C1 segment of cervical spinal cord (tissue), 14 donors: Measurements from ENCODE around the gene ZMIZ1.
"Not testable (repeated sequence)": the region's sequence is repeated elsewhere in the genome, so short reads cannot be mapped to it uniquely, and the experiment has no call there.

Experiments
- DNase-seq, 14 donors: peaks; one replicate each; lab custom pipeline; 2025; lab: John Stamatoyannopoulos, UW

The ZMIZ1 gene

DNA sequence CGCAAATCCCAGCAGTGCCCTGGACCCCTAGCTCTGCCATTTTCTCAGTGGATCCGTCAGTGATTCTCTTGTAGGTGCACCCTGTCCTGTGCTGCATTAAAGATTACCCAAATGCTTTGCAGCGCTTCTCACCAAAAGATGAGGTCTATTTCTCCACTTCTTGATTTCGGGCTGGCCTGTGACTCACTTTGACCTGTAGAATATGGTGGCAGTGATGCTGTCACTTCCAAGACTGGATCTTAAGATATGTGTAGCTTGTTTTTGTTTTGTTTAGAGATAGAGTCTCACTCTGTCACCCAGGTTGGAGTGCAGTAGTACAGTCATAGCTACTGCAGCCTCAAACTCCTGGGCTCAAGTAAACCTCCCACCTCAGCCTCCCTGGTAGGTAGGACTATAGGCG, 37.0 kb upstream of the ZMIZ1 start:
- DNase-seq = no peak

DNA sequence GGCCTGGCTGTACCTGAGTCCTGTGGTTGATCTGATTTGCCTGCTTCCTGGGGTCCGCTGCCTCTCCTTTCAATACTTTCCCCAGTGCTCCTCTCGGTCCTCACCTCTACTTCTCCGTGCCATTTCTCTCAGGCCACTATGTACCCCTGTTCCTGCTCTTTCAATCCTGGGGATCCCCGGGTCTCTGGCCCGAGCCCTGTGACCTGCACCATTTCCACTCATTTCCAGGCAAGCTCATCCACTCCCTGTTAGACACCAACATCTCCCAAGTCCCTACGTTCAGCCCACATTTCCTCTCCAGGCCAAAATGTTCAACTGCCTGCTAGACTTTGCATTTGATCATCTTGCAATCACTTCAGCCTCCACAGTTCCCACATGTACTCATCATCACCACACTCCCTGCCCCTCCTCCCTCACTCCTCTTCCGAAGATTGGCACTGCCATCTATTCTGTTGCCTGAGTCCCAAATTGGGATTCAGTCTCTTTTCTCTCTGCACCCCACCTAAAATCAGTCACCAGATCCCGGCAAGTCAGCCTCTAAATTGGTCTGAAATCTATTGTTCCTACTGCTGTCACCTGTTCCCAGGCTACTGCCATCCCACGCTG, 34.4 kb upstream of the ZMIZ1 start:
- DNase-seq = no peak

DNA sequence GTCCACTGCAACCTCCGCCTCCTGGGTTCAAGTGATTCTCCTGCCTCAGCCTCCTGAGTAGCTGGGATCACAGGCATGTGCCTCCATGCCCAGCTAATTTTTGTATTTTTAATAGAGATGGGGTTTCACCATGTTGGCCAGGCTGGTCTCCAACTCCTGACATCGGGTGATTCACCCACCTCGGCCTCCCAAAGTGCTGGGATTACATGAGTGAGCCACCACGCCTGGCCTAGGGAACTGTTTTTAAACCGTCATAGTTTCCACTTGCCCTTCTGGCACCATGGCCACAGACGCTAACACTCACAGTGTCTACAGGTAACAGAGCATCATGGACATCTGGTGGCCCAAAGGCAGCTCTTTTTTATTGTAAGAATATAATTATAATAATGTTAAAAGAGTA, 32.4 kb upstream of the ZMIZ1 start:
- DNase-seq = not testable (repeated sequence)

DNA sequence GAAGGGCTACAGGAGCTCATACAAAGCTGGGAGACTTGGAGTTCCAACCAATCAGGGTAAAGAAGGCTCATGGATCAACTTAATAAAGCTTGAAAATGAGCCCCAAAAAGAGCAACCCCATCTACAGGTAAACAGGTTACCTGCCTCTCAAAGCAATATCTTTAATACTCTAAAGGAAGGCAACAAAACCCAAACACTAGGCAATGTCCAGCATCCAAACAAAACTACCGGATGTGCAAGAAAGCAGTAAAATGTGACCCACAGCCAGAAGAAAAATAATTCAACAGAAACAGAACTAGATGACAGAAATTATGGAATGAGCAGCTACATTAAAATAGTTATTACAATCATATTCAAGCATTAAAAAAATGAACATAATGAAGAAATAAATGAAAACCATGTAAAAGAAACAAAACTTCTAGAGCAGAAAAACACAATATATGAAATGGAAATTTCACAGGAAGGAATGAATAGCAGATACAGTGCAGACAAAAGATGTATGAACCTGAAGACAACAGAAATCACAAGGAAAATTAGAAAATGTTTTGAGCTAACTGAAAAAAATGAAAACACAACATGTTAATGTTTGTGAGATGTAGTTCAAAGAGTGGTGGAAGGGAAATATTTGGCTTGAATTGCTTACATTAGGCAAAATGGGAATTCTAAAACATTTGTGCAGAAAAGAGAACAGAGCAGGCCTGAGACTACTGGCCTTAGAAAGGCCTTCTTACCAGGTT, 30.5 kb upstream of the ZMIZ1 start:
- DNase-seq = no peak

DNA sequence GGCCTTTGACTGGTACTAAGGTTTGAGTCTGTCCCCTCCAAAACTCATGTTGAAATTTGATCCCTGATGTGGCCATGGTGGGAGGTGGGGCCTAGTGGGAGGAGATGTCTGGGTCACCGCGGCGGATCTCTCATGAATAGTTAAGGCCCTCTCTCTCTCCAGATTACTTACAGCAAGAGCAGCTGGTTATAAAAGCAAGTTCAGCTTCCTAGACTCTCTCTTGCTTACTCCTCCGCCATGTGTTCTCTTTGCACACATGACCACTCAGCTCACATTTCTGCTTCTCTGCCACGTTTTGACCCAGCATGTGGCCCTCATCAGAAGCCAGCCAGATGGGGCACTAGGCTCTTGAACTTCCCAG, 29.9 kb upstream of the ZMIZ1 start:
- no peak for DNase-seq

DNA sequence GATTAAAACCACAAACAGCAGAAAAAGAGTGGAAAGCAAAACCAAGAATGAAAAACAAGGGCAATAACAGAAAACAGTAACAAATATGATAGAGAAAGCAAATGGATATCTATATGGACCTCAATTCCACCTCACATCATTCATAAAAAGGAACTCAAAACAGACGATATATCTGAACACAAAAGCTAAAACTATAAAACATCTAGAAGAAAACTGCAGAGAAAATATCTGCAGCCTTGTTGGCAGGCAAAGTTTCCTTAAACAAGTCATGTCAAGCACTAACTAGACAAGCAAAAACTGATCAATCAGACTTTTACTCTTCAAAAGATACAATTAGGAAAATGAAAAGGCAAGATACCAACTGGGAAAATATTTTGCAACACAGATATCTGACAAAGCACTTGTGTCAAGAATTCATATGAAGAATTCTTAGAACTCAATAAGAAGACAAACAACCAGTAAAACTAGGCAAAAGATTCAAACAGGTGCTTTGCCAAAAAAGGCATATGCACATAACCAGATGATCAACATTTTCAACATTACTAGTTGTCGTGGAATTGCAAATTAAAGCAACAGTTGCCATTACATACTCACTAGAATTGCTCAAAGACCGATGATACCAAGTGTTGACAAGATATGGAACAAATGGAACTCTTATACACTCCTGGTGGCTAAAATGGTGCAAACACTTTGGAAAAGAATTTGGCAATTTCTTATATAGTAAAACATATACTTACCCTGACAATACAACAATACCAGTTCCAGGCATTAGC, 25.9 kb upstream of the ZMIZ1 start:
- DNase-seq = no peak

DNA sequence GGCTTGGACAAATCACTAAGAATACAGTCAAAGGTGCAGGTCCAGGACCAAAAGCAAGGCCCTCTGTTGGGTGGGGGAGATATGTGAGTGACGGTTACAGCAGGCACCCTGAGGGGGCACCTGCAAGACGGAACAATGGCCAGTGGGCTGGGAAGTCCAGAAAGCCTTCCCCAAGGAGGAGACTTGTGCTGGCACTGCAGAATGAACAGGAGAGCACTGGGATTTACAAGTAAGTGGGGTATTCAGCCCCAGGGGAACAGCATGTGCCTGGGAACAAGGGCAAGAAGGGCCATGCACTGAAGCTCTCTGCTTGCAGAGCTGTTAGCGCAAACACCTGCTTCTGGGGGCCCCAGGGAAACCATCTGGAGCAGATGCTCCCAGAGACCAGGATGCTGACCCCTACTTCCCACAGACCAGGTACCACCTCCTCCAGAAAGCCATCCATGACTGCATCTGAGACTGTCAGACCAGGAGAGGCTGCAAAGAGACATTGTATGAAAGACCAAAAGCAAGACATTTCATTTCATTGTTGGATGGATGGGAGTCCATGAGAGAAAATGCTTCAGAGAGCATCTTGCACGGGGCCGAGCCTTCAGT, 24.6 kb upstream of the ZMIZ1 start:
- no peak for DNase-seq

DNA sequence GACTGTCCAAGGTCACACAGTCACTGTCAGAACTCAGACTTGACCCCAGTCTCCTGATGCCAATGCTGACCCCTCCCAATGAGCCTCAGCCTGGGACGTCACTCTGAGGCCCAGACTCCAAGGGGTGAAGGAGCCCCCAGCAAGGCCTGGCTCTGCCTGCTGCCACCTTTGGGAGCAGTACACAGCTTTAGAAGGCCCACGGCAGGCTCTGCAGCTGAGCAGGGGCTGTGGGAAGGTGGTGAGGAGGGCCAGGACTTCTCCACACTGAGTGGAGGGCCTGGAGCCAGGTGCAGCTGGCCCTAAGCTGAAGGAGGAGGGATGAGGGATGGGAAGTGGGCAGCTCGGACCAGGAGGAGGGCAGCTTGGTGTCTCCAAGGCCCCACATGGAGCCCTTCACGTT, 23.9 kb upstream of the ZMIZ1 start:
- DNase-seq = no peak

DNA sequence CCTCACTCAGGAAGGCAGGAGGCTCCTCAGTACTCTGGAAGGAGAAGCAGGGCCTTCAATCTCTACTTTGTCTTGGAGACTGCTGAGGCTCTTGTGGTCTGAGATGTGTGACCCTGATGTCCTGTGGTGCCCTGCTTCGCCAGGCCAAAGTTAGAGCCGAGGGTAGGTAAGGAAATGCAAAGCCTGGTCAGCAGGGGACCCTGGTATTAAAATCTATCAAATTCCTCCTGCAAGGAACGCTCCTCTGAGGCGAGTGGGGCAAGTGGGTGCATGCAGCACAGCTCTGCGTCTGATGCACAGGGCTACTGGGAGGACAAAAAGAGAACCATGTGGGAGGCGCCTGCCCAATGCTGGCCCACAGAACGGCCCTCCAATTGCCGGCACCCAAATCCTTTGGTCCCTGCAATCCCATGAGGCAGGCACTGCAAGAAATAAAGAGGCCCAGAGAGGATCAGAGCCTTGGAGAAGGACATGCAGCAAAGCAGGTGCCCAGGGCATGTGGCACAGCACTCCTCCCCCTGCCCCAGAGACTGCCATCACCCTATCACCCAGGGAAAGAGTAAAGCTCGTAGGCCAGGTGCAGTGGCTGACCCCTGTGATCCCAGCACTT, 23.1 kb upstream of the ZMIZ1 start:
- DNase-seq = no peak

DNA sequence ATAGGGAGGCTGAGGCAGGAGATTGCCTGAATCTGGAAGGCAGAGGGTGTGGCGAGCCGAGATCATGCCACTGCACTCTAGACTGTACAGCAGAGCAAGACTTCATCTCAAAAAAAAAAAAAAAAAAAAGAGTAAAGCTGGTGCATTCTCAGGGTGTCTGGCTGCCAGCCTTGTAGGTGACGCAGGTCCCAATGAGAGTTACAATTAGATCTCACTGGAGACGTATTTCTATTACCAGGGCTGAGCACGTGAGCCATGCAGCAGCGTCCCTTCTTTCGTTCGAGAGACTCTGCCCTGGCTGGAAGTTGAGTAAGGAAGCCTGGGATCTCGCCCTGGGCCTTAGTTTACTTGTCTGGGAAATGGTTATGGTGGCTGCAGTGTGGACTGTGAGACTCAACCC, 22.4 kb upstream of the ZMIZ1 start:
- DNase-seq = no peak

DNA sequence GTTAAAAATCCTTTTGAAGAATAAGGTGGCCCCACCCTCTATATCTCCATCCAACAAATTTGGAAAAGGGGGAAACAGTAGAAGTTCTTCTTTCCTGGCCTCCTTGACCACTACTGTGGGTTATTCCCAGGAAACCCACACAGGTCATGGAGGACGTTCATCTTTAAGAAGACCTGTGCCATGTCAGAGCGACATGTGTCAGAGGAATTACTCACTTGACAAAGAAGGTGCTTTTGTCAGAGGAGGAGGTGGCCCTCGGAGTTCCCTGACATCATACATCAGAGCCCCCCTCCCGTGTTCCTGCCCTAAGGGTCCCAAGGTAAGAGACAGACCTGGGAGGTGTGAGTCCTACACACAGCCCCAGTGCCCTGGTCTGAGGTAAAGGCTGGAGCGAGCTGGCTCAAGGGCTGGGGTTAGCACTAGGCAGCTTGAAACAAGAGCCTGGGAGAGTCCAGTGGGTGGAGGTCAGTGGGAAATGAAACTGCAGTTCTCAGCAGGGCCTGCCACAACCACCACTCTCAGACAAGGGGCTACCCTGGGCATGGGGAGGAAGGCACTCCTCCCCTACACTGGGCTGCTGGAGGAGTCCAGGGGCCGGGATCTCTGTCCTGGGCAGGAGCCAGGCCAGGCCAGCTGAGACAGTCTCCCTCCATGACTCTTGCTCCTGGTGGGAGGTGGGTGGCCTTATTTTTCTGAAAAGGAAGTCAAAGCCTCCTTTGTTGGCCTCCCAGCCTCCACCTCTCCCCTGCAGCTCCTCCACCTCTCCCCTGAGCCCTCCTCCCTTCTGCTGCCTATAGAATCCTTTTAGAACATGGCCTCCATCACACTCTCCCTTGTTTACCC, 21.8 kb upstream of the ZMIZ1 start:
- DNase-seq = peak in 1 of 14 donors; percentile 12

DNA sequence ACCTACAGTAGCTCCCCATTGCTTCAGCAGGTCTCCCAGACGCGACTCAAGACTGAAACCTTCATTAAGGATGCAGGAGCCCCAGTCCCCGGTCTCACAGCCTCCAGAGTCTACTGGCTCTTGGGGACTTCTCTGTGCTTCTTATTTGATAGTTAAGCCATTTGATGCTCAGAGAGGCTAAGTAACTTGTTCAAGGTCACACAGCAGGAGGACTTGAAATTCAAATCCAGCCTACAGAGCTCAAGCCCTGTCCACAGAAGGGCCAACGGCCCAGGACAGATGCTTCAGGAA, 21.2 kb upstream of the ZMIZ1 start:
- no peak for DNase-seq

DNA sequence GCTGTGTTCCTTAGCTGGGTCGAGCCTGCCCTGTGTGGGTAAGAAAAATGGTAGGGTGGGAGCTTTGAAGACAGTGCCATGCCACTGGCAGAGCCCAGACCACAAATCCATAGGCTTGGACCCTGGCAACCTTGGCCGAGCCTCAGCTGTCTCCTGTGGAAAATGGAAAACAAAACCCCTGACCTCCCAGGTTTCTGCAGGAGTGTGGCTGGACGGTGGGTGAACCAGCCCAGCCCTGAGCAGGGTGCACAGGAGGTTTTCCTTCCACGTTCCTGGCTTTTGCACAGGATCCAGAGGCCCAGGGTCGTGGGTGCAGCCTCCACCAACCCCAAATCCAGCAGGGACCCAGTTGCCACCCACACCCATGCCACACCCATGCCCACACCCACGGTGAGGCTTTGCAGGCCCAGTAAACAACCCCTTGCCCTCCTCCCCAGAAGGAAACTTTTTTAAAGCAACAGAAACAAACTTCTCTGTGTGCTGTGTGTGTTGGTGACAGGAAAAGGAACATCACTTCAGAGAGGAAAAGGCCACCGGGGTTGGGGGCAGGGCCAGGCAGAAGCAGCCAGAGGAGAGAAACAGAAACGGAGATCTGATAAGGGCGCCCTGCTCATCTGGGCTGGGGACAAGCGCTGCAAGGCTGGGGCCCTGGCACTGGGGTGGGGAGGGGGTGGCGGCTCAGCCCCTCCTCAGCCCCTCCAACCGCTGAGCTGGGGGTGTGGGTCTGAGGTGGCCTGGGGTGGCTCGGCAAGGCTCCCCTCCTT, 20.7 kb upstream of the ZMIZ1 start:
- no peak for DNase-seq

DNA sequence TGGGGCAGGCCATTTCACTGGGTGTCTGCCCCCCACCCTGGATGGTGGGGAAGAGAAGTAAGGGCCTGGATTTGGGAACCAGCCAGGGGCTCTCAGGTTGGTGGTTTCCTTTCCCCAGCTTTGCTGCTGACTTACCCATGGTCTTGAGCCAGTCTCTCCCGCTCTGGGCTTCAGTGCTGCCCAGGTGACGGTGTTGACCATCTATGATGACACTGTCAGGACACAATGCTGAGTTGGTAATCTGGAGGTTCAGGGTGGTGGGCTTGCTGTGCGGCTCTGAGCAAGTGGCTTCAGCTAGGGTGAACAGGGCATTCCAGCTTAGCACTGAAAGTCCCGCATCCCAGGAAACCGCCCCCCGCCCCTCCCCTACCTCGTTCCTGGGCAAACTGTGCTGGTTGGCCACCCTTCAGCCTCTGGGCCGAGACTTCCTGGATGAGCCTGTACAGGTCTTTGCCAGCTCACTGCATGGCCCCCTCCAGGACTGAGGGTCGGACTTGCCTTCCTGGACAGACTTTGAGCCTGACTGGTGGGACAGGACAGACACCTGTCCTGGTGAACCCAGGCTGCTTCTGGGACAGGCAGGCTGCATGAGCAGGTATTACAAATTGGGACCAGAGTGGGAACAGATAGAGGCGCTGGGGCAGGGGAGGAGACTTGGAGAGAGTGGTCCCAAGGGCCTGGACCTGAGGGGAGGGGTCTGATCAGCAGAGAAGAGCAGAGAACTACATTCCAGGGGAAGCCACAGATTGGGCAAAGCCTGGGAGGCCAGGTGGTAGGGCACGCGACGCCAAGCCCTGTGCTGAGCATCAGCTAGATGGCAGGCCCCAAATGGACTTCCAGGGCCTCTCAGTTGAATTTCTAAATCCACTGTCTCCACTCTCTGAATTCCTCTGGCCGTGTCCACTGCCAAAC, 19.9 kb upstream of the ZMIZ1 start:
- no peak for DNase-seq

DNA sequence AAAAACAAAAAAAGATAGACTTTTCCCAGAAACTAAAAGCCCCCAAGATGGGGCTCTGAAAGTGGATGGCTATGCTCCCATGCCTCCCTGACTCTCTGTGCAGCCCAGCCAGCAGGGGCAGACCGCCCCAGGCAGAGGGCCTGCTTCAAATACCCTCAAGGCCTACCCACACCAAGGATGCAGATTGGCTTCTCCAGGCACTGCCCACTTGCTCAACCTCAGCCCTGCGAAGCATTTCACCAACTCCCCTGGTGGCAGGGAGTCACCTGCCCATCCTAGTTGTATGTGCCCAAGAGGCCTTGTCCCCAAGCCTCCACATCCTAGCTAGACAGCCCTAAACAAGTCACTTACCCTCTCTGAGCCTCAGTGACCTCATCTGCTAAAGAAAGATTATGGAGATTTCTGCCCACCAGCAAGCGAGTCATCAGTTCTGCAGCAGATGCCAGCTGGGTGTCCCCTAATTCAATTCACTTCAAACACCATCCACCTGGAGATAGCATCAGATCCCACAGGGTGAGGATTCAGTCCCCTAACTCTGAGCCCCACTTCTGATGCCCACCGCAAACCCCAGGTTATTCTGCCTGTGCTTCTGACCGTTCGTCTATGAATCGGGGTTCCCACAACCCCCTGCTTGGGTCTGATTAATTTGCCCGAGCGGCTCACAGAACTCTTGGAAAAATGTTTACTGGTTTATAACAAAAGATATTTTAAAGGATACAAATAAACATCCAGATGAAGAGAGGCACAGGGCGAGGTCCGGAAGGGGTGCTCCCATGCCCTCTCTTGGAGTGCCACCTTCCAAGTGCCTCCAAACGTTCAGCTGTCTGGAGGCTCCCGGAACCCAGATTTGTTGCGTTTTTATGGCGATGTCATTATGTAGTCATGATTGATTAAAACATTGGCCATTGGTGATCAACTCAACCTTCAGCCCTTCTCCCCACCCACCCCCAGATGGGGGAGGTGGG, 18.6 kb upstream of the ZMIZ1 start:
- DNase-seq = no peak

DNA sequence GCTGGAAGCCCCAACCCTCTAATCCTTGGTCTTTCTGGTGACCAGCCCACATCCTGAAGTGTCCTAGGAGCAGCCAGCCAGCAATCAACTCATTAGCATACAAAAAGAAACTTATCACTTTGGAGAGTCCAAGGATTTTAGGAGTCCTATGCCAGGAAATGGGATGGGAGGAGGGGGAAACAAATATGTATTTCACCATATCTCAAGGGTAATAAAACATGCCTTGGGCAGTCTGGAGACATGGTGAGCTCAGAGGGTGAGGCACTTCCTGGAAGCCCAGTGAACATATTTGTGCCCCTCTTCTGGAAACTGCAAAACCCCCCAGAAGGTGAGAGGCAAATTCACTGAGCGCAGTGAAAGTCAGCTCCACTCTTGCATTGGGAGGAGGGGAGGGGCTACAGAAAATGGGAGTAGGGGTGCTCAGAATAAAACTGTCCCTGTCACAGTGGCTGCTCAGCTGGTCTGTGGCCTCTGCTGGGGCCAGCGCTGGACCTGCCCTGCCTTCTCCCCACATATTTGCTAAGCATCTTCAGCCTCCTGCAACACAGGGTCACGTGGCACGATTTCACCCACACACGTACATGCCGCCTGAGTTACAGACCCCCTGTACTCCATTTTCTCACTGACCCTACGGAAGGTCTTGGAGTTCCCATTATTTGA, 17.7 kb upstream of the ZMIZ1 start:
- DNase-seq = no peak

DNA sequence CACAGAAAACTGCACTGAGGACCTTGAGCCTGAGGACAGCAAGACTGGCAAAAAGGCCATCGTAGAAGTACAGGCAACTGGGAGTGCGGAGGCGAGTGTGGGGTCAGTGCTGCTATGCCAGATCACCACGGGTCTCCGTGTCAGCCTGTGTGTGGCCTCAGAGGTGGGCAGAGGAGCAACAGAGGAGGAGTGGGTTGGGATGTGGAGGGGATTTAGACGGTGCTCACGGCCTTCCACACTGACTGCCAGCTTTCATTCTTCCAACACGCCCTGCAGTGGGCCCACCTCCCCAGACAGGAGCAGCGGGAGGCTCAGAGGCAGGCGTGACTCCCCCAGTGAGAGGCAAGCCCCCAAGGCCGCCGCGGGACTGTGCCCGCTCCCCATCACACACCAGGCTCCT, 17.0 kb upstream of the ZMIZ1 start:
- DNase-seq = no peak
